Measurements from ENCODE around the gene LIMA1.

LIMA1 gene

DNA sequence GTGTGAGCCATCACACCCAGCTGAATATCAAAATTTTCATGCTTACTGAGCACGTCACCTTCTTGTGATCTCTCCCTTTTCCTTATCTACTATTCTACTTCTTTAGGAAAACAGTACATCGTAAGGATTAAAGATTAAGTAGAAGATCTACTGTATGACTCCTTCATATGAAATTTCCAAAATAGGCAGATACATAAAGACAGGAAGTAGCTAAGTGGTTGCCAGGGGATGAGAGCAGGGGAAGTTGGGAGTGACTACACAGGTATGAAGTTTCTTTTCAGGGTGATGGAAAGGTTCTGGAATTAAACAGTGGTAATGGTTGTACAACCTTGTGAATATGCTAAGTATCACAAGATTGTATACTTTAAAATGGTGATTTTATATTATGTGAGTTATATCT is 79.6 kb downstream of the LIMA1 start:
- H3K4me3 ChIP-seq (ENCODE audit: low read length): no peak overlapping the region
- TF ChIP-seq ZNF274 (IDR thresholded peaks at IDR 0.05; ENCODE audit: low read depth, low read length): no peak

DNA sequence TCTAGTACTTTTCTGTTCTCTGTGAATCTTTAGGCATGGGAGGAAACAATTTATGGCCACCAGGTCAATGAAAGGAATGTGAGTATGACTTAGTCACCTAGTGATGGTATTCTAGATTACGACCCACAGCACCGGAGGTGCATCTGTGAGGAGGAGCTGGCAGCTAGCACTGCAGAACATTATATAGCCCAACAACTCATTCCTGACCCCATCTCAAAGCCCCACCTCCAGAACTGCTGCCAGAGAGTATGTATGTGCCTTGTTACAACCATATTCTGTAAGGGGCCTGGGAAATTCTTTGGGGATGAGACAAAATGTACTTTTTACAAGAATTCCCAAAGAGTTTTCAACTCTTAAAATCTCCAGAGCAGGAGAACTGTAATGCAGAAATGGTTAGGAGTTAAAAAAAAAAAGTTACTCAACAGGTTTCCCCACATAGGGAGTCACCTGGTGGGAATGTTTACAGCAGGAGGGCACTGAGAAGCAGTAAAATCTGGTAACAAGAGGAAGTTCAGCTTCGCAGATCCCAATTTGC is 81.3 kb downstream of the LIMA1 start:
- no peak overlapping the region for H3K4me3 ChIP-seq (ENCODE audit: low read length)
- TF ChIP-seq ZNF274 (IDR thresholded peaks at IDR 0.05; ENCODE audit: low read depth, low read length): no peak

DNA sequence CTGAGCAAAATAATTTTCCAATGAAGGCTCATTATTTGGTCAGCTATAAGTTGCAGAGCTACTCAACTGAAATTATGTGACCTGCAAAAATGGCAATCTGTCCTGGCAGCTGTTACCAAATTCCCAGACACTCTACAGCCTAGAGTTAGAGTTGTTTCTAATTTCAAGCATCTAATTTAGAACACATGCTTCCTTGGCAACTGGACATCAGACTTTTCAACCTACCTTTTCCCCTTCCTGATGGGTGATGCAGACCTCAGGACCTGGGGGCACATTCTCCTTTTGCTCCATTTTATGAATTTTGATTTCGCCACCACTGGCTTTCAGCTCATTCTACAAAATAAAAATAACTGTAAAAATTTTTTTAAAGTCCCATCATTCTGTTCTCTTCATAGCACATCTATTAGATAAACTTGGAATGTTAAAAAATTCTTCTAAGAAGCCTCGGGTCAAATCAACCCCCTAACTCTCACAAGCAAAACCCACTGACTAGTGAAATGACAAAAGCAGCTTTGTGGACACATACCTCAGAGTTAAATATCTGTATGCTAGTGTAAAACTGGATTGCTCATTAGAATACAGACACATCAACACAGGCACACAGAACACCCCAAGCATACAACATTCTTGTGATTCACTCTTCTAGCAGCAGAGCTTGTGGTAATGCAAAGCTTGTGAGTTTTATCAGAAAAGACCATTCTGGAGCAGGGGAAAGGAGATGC is 82.6 kb downstream of the LIMA1 start:
- TF ChIP-seq ZNF274 (IDR thresholded peaks at IDR 0.05; ENCODE audit: low read depth, low read length): no peak
- no peak overlapping the region for H3K4me3 ChIP-seq (ENCODE audit: low read length)

DNA sequence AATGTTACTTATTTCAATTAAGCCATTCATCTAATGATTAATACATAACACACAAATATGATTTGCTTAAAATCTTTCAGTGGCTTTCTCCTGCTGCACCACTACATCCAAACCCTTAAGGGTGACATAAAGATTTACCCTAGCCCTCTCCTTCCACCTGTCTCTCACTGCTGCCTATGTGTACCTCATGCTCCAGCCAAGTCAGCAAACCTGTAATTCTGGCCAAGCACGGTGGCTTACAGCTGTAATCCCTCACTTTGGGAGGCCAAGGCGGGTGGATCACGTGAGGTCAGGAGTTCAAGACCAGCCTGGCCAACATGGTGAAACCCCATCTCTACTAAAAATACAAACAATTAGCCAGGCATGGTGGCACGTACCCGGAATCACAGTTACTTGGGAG is 84.5 kb downstream of the LIMA1 start:
- no peak for TF ChIP-seq ZNF274 (IDR thresholded peaks at IDR 0.05; ENCODE audit: low read depth, low read length)
- no peak overlapping the region for H3K4me3 ChIP-seq (ENCODE audit: low read length)

DNA sequence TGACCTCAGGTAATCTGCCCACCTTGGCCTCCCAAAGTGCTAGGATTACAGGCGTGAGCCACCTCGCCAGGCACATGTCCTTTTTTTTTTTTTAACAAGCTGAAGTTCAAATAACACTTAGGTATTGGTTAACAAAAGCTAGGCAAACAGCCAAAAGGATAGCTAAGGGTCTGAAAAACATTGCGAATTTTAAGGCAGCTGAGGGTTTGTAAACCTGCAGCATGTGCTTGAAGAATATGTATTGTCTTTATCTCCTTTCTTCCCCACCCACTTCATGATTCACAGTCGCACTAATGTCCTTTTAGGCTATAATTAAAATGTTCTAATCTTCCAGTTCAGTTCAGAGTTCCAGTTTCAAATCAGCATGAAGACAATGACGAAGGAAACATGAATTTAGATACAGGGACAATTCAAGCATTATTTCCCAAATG is 86.0 kb downstream of the LIMA1 start:
- no peak for TF ChIP-seq ZNF274 (IDR thresholded peaks at IDR 0.05; ENCODE audit: low read depth, low read length)
- H3K4me3 ChIP-seq (ENCODE audit: low read length): no peak overlapping the region

DNA sequence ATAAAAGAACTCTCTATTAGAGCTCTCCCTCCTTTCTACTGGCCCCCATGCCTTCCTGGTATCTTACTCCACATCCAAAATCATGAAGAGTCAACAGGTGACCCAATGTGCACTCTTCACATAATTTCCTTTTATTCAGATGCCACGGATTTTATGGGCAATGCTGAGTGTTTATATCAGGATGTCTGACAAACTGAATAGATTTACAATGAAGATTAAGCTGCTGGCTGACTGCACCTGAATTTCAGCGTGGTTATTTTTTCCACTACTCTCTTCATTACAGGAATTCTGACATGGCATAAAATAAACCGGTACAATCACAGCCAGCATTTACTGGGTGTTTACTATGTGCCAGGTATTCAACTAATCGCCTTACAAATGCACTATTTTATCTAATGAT is 86.8 kb downstream of the LIMA1 start:
- H3K4me3 ChIP-seq (ENCODE audit: low read length): no peak overlapping the region
- TF ChIP-seq ZNF274 (IDR thresholded peaks at IDR 0.05; ENCODE audit: low read depth, low read length): no peak

DNA sequence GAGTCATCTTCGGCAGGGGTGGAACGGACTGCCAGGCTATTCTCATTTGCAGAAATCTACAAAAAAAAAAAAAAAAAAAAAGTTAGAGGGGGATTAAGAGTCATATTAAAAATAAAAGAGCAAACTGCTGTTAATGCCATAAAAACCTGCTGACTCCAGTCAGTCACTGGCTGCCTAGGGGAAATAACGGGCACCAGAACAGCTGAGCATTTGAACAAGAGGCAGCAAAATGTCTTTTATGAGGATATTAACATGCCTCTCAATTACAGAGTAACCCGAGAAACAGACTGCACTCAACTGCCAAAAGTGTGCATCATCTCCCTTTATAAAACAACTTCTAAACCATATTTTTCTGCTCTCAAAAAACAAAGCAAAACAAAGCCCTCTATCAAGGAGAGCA is 87.5 kb downstream of the LIMA1 start:
- no peak for TF ChIP-seq ZNF274 (IDR thresholded peaks at IDR 0.05; ENCODE audit: low read depth, low read length)
- no peak overlapping the region for H3K4me3 ChIP-seq (ENCODE audit: low read length)

DNA sequence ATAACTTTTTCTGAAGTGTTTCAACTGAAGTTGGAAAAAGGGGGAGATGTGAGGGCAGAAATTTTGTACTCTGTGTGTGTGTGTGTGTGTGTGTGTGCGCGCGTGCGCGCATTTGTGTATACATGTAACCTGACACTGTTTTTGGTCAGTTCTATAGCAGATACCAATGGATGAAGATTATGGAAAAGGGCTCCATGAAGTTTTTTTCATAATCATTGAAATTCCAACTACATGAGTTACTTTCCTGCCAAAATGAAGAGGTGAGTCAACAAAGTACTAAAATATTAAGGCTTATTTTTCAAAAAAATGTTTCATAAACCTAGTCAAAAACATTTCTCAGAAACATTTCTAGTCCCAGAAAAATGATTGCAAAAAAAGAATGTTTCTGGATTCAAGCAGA is 90.4 kb downstream of the LIMA1 start:
- no peak overlapping the region for H3K4me3 ChIP-seq (ENCODE audit: low read length)
- TF ChIP-seq ZNF274 (IDR thresholded peaks at IDR 0.05; ENCODE audit: low read depth, low read length): no peak

DNA sequence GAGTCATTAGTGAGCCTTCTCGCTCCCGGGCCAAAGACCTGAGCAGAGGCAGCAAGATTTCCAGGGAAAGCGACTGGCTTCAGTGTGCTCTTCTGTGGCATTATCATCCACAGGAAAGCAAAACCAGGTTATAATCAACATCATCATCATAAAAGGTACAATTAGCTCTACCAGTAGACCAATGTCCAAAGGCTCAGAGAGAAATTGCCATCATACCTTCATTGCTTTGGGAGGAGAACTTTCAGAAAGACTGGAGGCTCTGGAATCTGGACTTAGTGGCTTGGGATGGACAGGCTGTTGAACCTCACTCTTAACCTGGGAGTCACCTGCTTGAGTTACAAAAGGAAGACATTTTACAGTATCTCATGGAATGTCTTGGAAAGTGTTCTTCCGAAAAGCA is 91.1 kb downstream of the LIMA1 start:
- no peak overlapping the region for H3K4me3 ChIP-seq (ENCODE audit: low read length)
- TF ChIP-seq ZNF274 (IDR thresholded peaks at IDR 0.05; ENCODE audit: low read depth, low read length): no peak

DNA sequence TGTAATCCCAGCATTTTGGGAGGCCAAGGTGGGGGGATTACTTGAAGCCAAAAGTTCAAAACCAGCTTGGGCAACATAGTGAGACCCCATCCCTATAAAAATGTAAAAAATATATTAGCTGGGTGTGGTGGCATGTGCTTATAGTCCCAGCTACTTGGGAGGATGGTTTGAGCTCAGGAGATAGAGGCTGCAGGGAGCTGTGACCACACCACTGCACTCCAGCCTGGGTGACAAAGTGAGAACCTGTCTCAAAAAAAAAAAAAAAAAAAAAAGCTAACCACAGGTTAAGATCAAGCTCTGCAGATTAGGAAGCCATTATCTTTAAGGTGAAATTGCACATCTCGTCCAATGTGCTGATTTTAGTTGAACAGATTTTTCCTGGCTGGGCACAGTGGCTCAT is 92.5 kb downstream of the LIMA1 start:
- H3K4me3 ChIP-seq (ENCODE audit: low read length): no peak overlapping the region
- TF ChIP-seq ZNF274 (IDR thresholded peaks at IDR 0.05; ENCODE audit: low read depth, low read length): no peak

DNA sequence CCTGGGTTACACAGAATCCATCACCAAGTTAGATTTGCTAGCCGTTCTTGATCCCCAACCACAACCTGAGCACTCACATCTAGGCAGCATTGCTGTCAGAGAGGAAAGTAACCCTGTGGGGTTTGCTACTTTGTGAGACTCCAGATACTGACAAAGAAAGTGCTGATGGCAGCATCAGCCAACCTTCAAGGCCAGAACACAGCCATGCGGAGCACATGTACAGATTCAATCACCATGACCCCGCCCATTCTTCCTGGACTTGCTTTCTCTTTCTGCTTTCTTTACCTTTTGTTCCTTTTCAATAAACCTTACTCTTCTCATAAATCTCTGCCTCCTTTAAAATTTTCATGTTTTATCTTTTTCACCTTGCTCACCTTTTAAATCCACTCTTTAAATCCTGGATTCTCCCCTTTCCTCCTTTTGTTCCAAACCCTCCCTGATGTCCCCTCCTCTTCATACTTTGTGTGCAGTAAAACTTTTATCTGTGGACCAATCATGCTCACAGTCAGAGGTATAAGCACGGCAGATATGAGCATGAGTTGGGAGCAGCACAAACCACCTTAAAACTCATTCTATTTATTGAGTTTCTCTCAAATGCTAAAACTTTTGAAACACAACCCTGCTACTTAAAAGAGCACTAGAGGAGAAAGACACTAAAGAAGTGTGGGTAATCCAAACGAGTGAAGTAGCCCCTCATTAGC is 94.3 kb downstream of the LIMA1 start:
- H3K4me3 ChIP-seq (ENCODE audit: low read length): no peak overlapping the region
- no peak for TF ChIP-seq ZNF274 (IDR thresholded peaks at IDR 0.05; ENCODE audit: low read depth, low read length)

DNA sequence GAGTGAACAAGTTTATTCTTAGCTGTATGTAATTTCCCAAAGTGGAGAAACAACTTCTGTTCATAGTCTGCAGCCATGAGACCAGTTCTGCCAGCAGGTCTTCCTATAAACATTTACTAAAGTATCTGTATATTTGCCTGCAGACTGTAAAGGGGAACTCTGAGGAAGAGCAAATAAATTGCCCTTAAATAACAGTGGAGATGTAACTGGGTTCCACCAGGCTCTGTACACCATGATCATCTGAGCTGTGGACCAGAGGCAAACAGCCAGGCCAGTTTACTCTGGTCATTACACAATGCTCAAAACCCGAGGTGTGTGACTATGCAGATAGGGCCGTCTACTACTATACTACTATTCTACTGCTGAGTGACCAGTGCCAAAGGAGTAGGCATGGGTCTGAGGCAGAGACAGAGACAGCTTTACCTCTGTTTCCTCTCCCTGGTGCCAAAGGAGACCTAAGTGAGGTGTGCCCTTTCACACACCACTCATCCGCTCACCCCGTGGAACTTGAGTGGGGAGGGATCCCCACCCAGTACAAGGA is 95.0 kb downstream of the LIMA1 start:
- no peak for TF ChIP-seq ZNF274 (IDR thresholded peaks at IDR 0.05; ENCODE audit: low read depth, low read length)
- no peak overlapping the region for H3K4me3 ChIP-seq (ENCODE audit: low read length)

DNA sequence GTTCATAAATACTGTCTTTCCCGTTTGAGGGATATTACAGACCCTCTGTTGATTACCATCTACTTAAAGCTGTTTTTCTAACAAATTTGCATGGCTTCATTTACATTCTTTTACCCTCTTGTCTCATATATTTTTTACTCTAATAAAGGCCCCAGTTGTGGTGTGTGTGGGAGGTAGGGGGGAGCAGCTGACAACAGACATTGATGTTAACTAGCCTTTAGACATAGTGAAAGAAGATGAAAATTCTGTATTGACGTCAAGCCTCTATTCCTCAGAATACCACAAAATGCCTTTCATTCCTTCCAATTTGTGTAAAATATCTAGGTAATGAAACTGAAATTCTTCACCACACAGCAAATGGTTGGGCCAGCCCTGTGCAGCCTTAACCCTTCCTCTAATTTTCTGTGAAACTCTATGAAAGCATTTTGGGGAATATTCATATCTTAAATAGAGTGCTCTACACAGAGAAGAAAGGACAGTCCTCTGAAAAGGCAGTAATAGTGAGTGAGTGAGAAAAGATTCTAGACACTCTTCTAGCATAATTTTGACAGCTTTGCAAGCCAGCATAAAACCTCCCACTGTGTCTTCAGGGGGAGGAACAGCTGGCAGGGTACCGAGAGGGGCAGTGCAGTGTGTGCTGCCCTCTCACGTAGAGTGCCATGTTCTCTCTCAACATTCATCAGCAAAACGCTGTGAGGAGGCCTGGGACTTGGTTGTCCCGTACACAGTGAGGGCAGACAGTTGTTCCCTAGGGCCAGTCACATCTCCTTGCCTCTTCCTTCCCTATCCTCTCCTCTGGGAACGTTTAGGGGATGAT is 96.0 kb downstream of the LIMA1 start:
- H3K4me3 ChIP-seq (ENCODE audit: low read length): no peak overlapping the region
- TF ChIP-seq ZNF274 (IDR thresholded peaks at IDR 0.05; ENCODE audit: low read depth, low read length): no peak

DNA sequence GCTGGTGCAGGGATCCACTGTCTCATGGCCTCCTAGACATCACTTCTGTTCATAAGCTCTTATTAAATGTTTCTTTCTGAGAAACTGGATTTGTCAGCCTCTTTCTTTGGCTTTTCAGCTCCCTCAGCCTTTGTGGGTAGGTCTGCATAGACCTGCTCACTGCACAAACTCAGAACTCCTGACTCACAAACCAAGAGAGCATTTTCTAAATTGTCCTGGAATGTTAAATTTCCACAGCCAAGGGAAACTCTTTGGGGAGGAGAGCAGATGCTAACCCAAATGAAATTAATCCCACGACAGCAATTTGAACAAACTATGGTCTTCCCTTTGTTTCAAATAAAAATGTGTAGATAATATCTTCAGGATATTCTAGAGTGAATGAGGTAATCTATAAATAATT is 96.6 kb downstream of the LIMA1 start:
- TF ChIP-seq ZNF274 (IDR thresholded peaks at IDR 0.05; ENCODE audit: low read depth, low read length): no peak
- no peak overlapping the region for H3K4me3 ChIP-seq (ENCODE audit: low read length)

Data from GM08714 (cell line).